GM19452 (cell line): ENCODE data around the gene H1-8.

Experiments
- ATAC-seq: cut with Tn5 transposase; IDR thresholded peaks from one replicate; pipeline ENCODE4 v1.9.1; 2021; ENCODE audit not compliant: unreplicated experiment

The H1-8 gene

DNA sequence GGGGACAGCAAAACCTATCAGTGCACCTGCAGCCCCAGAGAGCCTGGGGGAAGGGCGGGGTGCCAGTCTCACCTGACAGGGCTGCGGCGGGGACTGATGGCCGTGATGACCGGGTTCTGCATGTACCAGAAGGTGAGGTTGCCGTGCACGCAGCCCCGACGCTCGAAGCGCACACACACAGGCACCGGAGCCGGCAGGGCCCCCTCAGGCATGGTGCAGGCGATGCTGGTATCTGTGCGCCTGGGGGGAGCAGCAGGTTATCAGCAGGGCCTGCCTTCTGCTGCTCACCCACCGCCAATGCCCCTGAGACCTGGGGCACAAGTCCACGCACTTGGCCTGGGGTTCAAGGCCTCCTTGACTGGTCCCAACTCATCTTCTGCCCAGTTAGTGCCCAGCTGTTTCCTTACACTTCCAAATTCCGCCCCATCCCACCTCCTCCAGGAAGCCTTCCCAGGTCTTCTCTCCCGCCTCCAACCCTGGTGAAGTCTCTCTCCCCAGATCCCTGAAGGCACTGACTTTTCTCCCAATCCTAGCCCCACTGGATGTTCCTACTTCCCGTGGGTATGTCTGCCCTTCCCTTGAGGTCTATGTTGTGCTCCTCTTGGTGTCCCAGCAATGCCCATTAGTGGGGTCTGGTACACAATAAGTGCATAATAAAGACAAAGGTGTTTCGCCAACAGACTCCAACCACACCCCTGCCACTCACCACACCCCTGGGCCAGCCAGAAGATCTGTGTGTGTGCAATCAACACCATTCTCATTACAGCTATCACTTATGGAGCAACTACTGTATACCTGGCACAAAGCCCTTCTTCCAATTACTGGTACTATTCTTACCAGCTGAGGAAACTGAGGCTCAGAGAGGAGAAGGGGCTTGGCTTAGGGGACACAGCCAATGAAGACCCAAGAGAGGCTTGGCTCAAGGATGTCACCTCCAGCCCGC is 28.9 kb downstream of the H1-8 start:
- ATAC-seq = no peak

- ATAC-seq = no peak
Measured at GRCh38 chr3:129572603-129573002, 29.6 kb downstream of the H1-8 start.

GRCh38 chr3:129573493-129573892 is 30.5 kb downstream of the H1-8 start:
- no peak for ATAC-seq

DNA sequence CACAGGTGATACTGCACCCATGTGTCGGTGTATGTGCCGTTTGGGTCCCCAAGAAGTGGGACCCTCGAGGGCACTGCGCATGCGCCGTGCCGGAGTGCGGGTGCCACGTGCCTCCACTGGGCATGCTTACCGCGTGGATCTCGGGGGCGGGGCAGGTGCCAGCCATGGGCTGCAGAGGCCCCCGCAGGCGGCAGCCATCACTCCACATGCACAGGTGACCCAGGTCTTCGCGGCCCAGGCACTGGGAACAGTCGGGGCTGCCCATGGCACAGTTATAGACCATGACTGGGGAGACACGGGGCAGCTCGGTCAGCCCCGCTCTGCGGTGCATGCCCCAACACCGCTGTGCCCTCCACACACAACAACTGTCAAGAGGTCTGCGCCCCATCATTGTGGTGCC is 31.2 kb downstream of the H1-8 start:
- ATAC-seq = no peak

GRCh38 chr3:129575233-129575996 is 32.4 kb downstream of the H1-8 start:
- ATAC-seq = no peak

DNA sequence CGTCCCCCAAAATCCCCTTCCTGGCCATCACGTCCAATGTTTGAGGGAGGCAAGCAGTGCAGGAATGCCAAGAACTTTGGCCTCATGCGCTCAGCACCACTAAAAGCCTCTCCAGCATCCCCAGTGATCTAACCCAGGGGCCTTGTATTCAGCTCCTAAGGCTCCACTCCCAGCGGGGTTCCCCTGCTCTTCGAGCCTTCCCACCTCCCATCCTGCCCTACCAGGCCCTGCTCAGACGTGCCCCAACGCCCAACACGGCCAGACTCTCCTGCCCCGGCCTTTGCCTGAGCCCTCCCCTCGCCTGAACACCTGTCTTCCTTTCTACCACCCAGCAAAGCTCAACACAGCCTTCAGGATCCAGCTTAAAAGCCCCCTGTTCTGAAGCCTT is 33.0 kb downstream of the H1-8 start:
- ATAC-seq = no peak

- ATAC-seq = no peak
Measured at GRCh38 chr3:129576514-129577352, 33.8 kb downstream of the H1-8 start.

DNA sequence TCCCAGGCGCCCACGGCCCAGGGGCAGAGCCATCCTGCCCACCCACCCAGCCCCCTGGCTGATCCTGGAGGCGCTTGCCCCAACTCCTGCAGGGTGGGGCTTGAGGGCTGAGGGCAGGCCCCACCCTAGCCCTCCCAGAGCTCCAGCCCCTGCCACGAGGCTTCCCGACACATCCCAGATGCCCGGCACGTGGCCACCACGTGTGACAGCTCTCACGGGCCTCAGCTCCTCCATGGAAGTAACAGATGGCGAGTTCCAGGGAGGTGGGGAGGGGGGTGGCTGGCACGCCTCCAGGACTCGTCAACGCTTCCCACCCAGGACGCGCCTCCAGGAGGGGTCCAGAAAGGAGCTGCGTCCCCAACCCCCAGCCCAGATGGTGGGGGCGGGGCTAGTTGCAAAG is 34.4 kb downstream of the H1-8 start:
- no peak for ATAC-seq

DNA sequence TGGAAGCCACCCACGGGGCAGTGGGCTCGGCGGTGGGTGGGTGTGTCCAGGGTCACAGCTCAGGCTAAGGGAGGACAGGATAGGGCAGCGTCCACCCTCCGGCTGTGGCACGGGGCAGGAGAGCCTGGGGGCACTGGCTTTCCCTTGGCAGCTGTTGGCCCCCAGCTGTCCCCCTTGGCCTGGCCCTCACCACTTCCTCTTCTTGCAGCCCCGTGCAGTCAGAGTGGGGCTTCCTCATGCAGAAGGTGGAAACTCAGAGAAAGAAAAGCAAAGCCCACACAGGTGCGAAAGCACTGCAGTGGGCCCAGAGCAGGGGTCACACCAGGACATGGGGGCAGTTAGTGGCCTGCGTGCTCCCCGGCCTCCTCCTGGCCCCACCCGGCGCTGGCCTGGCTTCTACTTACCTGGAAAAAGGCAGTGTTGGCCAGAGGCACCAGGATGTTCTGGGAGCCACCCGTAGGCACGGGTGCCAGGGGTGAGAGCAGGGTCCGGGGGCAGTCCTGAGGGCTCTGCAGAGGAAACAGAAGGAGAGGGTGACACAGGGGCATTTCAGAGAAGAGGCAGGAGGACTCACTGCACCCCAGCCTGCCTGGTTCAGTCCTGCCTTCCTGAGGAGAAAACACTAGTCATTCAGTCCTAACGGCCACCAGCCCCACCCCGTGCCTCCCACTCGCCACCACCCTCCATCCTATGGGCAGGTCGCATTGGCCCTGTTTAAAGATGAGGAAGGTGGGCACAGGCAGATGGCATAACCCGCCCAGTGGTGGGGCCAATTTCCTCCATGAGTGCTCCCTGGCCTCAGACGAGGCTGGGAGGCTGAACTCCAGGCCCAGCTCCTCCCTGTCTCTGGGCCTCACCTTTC is 35.2 kb downstream of the H1-8 start:
- ATAC-seq = no peak

DNA sequence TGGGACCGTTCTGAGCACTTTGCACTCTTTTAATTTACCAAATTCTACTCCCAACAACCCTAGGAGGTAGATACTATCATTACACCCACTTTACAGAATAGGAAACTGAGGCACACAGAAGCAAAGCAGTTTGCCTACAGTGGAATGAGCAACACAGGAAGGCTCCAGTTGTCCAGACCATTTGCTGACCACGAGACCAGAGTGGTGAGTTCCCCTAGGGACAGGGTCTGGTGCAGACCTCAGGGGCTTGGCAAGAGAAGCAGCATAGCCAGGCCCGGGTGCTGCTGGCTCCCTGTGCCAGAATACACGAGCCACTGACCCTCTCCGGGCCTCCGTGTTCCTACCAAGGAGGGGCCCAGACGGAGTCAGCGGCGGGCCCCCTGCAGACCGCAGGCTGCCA is 37.0 kb downstream of the H1-8 start:
- no peak for ATAC-seq

GRCh38 chr3:129581623-129582022 is 38.6 kb downstream of the H1-8 start:
- no peak for ATAC-seq

DNA sequence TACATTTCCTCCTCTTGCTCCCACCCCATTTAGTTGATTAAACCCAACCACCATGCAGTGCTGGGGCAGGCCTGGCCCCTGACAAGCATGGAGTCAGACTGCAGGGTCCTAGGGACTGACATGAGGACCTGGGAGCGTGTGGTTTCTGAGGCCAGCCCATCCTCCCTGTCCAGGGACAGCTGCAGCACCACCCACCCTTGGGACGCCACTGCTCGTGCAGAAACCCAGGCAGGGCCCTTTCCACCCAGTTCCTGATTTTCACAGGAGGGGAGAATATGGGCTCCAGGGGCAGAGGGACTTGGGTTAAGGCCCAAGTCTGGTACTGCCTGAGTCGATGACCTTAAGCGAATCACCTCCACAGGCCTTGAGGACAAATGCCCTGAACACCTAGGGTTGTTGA is 39.8 kb downstream of the H1-8 start:
- ATAC-seq = no peak

DNA sequence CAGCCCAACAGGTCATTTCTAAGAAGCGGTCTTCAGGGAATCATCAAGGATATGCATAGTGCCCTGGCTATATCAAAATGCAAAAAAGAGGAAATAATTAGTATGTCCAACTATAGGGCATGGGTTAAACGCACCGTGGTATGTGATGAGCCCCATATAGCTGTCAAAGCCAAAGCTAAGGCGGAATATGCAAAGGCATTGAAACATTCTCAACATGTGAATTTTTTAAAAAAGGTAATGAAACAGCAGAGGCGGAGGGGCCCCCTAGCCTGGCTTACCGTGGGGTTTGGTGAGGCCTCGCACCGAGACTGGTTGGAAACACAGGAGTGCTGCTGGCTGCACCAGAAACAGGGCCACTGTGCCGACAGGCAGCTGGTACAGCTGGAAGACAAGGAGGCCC is 40.3 kb downstream of the H1-8 start:
- no peak for ATAC-seq

DNA sequence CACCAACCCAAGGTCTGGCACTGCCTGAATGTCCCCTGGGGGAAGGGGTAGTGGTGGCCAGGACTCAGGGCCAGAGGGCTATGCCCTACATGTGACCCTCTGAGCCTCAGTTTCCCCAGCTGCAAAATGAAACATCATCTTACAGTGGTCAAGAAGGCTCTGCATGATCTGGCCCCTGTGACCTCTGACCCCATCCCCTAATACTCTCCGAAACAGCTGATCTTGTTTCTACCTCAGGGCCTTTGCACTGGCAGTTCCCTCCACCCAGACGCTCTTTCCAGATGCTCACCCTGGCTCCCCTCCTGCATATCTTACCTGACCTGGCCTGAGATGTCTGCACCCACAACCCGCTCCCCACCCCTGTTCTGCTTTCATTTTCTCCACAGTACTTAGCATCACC is 41.7 kb downstream of the H1-8 start:
- no peak for ATAC-seq

DNA sequence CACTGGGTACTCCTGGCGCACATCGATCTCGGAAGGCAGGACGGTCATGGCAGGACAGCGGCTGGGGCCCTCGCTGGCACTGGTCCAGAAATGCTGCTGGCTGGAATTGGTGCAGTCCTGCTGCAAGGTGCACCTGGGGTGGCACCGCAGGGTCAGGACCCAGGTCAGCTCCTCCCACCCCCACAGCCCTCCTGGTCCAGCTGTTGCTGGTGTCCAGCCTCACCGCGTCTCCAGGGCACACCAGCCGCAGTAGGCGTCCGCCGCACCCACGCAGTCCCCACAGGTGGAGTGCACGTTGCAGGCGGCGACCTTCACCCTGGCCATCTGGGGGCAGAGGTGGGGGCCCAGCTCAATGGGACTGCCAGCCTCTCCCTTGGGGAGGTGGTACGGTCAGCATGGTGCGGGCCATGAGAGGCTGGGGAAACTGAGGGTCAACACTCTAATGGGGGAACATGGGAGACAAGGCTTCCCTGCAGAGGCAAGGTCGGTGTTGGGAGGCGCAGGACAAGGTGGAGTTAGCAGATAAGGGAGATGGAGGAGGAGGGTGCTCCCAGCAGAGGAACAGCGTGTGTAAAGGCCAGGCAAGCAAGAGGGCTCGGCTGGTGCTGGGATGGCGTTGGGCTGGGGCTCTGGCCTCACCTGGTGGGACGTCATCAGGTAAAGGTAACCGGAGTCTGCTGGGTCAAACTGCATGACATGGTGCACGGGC is 43.1 kb downstream of the H1-8 start:
- ATAC-seq = no peak

- no peak for ATAC-seq
Measured at GRCh38 chr3:129586746-129587430, 43.9 kb downstream of the H1-8 start.

GRCh38 chr3:129587566-129588210 is 44.7 kb downstream of the H1-8 start:
- ATAC-seq = no peak

DNA sequence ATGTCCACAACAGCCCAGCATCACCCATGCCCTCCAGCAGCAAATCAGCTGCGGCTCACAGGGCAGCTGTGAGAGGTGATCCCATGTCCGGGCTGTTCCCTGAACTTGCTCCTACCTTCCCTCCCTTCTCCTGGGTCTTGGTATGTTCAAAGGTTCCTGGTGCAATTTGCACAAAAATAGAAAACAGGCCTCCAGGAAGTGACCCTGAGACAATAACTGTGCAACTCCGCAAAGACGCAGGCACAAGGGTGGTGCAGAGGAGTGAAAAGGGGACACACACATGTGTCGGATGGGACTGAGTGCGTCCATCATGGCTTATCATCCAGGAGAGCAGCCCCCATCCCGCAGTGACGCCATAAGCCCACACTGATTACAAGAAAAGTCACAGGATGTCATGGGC is 47.2 kb downstream of the H1-8 start:
- no peak for ATAC-seq

GRCh38 chr3:129591932-129592331 is 49.0 kb downstream of the H1-8 start:
- ATAC-seq = no peak
